Mesodermal cell (in vitro differentiated cells): ENCODE data around the gene PHACTR3.

Experiments used
- H3K27ac ChIP-seq: 2 replicates; pipeline ENCODE4 v1.7.0; 2013; ENCODE audit warnings: mild to moderate bottlenecking, low read depth, low read length, moderate library complexity; ENCODE audit not compliant: severe bottlenecking
- H3K36me3 ChIP-seq: 2 replicates; pipeline ENCODE4 v1.7.1; 2013; ENCODE audit warnings: mild to moderate bottlenecking, low read length, moderate library complexity; ENCODE audit not compliant: control insufficient read depth, insufficient read depth
- H3K4me1 ChIP-seq: one replicate; pipeline ENCODE4 v1.7.1; 2013; ENCODE audit warnings: mild to moderate bottlenecking, low read length; ENCODE audit not compliant: insufficient read depth, control insufficient read depth, poor library complexity, severe bottlenecking
- H3K4me3 ChIP-seq: 2 replicates; pipeline ENCODE4 v1.7.0; 2013; ENCODE audit warnings: low read length, control low read depth, mild to moderate bottlenecking; ENCODE audit not compliant: insufficient read depth, poor library complexity, severe bottlenecking; ENCODE audit errors: extremely low read depth
- H3K9me3 ChIP-seq: 2 replicates; pipeline ENCODE4 v1.7.1; 2013; ENCODE audit warnings: mild to moderate bottlenecking, low read length, moderate library complexity; ENCODE audit not compliant: control insufficient read depth
- WGBS, 2 experiments: methylation state at CpG; one replicate each; pipeline ENCODE4 v1.1.5; 2013; ENCODE audit warnings: missing lambda C conversion rate in 2 of 2; ENCODE audit not compliant: insufficient coverage in 2 of 2; 5-methylcytosine and 5-hydroxymethylcytosine counted together

PHACTR3 gene

GRCh38 chr20:59786801-59787537 is 182.6 kb downstream of the PHACTR3 start:
- Histone ChIP-seq H3K9me3 (peaks cover 4% of the 10 kb centered on the region), H3K4me3 (no peak overlapping the region), H3K27ac (no peak overlapping the region), H3K36me3 (no peaks in the 10 kb centered on the region), H3K4me1 (no peaks in the 10 kb centered on the region)
- WGBS, 2 experiments, result 61 to 80% methylated on average over 5 to 7 of the region's 10 CpGs

GRCh38 chr20:59787538-59787890 is 183.2 kb downstream of the PHACTR3 start:
- Histone ChIP-seq H3K4me1 (no peaks in the 10 kb centered on the region), H3K4me3 (no peak overlapping the region), H3K9me3 (peaks cover 4% of the 10 kb centered on the region), H3K27ac (no peak overlapping the region), H3K36me3 (no peaks in the 10 kb centered on the region)
- 14% methylated on average over 1 of the region's 2 CpGs; no CpG with 5 or more reads in 1 of the 2 experiments for WGBS, 2 experiments

- no peak overlapping the region for H3K4me3 ChIP-seq
- no peaks in the 10 kb centered on the region for H3K4me1 ChIP-seq
- H3K27ac ChIP-seq, result peak overlapping the region; percentile 66
- WGBS, 2 experiments, result 64 to 69% methylated on average over 8 of the region's 8 CpGs
- peaks cover 7% of the 10 kb centered on the region for H3K9me3 ChIP-seq
- no peaks in the 10 kb centered on the region for H3K36me3 ChIP-seq
Measured at GRCh38 chr20:59788196-59788735, 183.9 kb downstream of the PHACTR3 start.

- Histone ChIP-seq H3K9me3 (peaks cover 12% of the 10 kb centered on the region), H3K4me3 (no peak overlapping the region), H3K27ac (peak overlapping the region; percentile 53), H3K4me1 (no peaks in the 10 kb centered on the region), H3K36me3 (no peaks in the 10 kb centered on the region)
- WGBS, 2 experiments, result 69 to 83% methylated on average over 6 of the region's 7 CpGs
Measured at GRCh38 chr20:59788811-59789397, 184.6 kb downstream of the PHACTR3 start.

GRCh38 chr20:59789686-59790085 is 185.3 kb downstream of the PHACTR3 start:
- Histone ChIP-seq H3K36me3 (no peaks in the 10 kb centered on the region), H3K4me3 (no peak overlapping the region), H3K4me1 (no peaks in the 10 kb centered on the region), H3K9me3 (peaks cover 12% of the 10 kb centered on the region), H3K27ac (peak overlapping the region; percentile 53)
- WGBS, 2 experiments, result 18 to 40% methylated on average over 1 to 2 of the region's 2 CpGs

- no peak overlapping the region for H3K27ac ChIP-seq
- no peaks in the 10 kb centered on the region for H3K4me1 ChIP-seq
- no CpG with 5 or more reads among the region's 1 CpG for WGBS, 2 experiments
- no peaks in the 10 kb centered on the region for H3K36me3 ChIP-seq
- no peak overlapping the region for H3K4me3 ChIP-seq
- peaks cover 12% of the 10 kb centered on the region for H3K9me3 ChIP-seq
Measured at GRCh38 chr20:59790346-59790745, 186.0 kb downstream of the PHACTR3 start.

- WGBS, 2 experiments, result no CpG with 5 or more reads among the region's 1 CpG
- no peaks in the 10 kb centered on the region for H3K36me3 ChIP-seq
- no peak overlapping the region for H3K27ac ChIP-seq
- no peaks in the 10 kb centered on the region for H3K4me1 ChIP-seq
- H3K4me3 ChIP-seq, result no peak overlapping the region
- H3K9me3 ChIP-seq, result peaks cover 13% of the 10 kb centered on the region
Measured at GRCh38 chr20:59792300-59792699, 188.0 kb downstream of the PHACTR3 start.

- no peak overlapping the region for H3K4me3 ChIP-seq
- no peaks in the 10 kb centered on the region for H3K36me3 ChIP-seq
- 100% methylated on average over 1 of the region's 2 CpGs; no CpG with 5 or more reads in 1 of the 2 experiments for WGBS, 2 experiments
- H3K9me3 ChIP-seq, result peaks cover 21% of the 10 kb centered on the region
- no peak overlapping the region for H3K27ac ChIP-seq
- no peaks in the 10 kb centered on the region for H3K4me1 ChIP-seq
Measured at GRCh38 chr20:59794555-59794954, 190.2 kb downstream of the PHACTR3 start.

- Histone ChIP-seq H3K9me3 (peaks cover 17% of the 10 kb centered on the region), H3K4me3 (no peak overlapping the region), H3K36me3 (no peaks in the 10 kb centered on the region), H3K4me1 (no peaks in the 10 kb centered on the region), H3K27ac (no peak overlapping the region)
- WGBS, 2 experiments, result no CpG with 5 or more reads among the region's 1 CpG
Measured at GRCh38 chr20:59800309-59800708, 196.0 kb downstream of the PHACTR3 start.

GRCh38 chr20:59802018-59802417 is 197.7 kb downstream of the PHACTR3 start:
- H3K36me3 ChIP-seq, result no peaks in the 10 kb centered on the region
- no peak overlapping the region for H3K27ac ChIP-seq
- peaks cover 17% of the 10 kb centered on the region for H3K9me3 ChIP-seq
- 65 to 66% methylated on average over 3 to 4 of the region's 4 CpGs for WGBS, 2 experiments
- H3K4me3 ChIP-seq, result no peak overlapping the region
- H3K4me1 ChIP-seq, result no peaks in the 10 kb centered on the region
